Measurements from ENCODE around the gene MTMR12. TPM values are rescaled to one million over a fixed set of nuclear protein-coding genes. Genes with fewer than 3 reads are reported as not detected.

MTMR12 gene
- total and polyA plus RNA-seq, 2 of the 4 experiments (the other 2 are of a cell fraction), result 11.1 to 21.3 TPM

GRCh38 chr5:32323741-32324140, 11.0 kb upstream of the MTMR12 start:
- Histone ChIP-seq H3K27ac (ENCODE audit: insufficient read depth, low read length) (no peak overlapping the region), H2AFZ (replicated peaks; ENCODE audit: low read length, poor library complexity) (no peak overlapping the region), H3K4me1 (ENCODE audit: control insufficient read depth, insufficient read depth, low read length) (peaks cover 5% of the 10 kb centered on the region; the same call in 1 of the 2 replicates), H3K23ac (ENCODE audit: low read depth, low read length) (no peak overlapping the region), H2BK20ac (ENCODE audit: low read depth, low read length) (no peak overlapping the region), H3K79me1 (ENCODE audit: low read depth in 1 of 2, low read length in 2 of 2) (no peaks in the 10 kb centered on the region), H3K9me1 (ENCODE audit: insufficient read depth, low read length) (no peaks in the 10 kb centered on the region), H2AK5ac (ENCODE audit: low read depth, low read length) (no peak overlapping the region), H3K4me3 (ENCODE audit: insufficient read depth, low read depth, low read length) (no peak overlapping the region), H2BK5ac (ENCODE audit: low read depth, low read length, poor library complexity, severe bottlenecking) (no peak overlapping the region), H3K18ac (ENCODE audit: low read depth, low read length) (no peak overlapping the region), H2AK9ac (replicated peaks; ENCODE audit: low read depth, low read length, poor library complexity) (no peak overlapping the region), H3K27me3 (ENCODE audit: control insufficient read depth, insufficient read depth, low read length) (no peaks in the 10 kb centered on the region), H4K20me1 (ENCODE audit: insufficient read depth, low read length) (no peaks in the 10 kb centered on the region), H3K9me3 (ENCODE audit: control insufficient read depth, insufficient read depth, low read length) (peaks cover 10% of the 10 kb centered on the region), H3K14ac (replicated peaks; ENCODE audit: low read depth, low read length) (no peak overlapping the region), H4K8ac (ENCODE audit: low read depth in 2 of 2, low read length in 2 of 2) (no peak overlapping the region), H3K4ac (ENCODE audit: low read depth, low read length) (no peak overlapping the region), H2BK120ac (ENCODE audit: low read depth, low read length) (no peak overlapping the region), H3K4me2 (ENCODE audit: low read depth, low read length) (no peak overlapping the region), H4K91ac (ENCODE audit: insufficient read depth, low read depth, low read length) (no peak overlapping the region), H3K36me3 (ENCODE audit: control insufficient read depth, insufficient read depth, low read length) (no peaks in the 10 kb centered on the region), H2BK15ac (ENCODE audit: low read depth, low read length) (no peak overlapping the region), H4K5ac (ENCODE audit: low read depth, low read length) (no peak overlapping the region), H3K9ac (ENCODE audit: low read depth, low read length) (no peak overlapping the region), H3K56ac (ENCODE audit: extremely low read depth, insufficient read depth, low read length) (no peak overlapping the region)
- DNase-seq (no peak), ATAC-seq (ENCODE audit: low read depth) (no peak)
- ChIA-PET CTCF (interaction anchor here (1.0 kb wide), 1 partner anchor 91 kb away, joined by 3 read pairs; no protein-coding TSS in a partner anchor), POLR2A (ENCODE audit: unreplicated experiment) (no interaction called here)
- in situ Hi-C loops (cut with MboI; ENCODE audit: low sequenced_read_pairs), result no loop called here
- WGBS, 2 experiments (ENCODE audit: extremely low coverage in 2 of 2, insufficient read length in 1 of 2), result no CpG with 5 or more reads among the region's 8 CpGs
- TF ChIP-seq POLR2A (IDR thresholded peaks at IDR 0.05; ENCODE audit: low read depth, low read length) (no peak), NFE2L2 (IDR thresholded peaks at IDR 0.05; ENCODE audit: low read depth, low read length) (no peak), FOS (IDR thresholded peaks at IDR 0.05; ENCODE audit: low read depth, low read length) (no peak), RAD21 (IDR thresholded peaks at IDR 0.05; ENCODE audit: low read length) (no peak)
- dilution Hi-C loops (cut with HindIII; ENCODE audit: low sequenced_read_pairs, unreplicated experiment), result no loop called here
- no TSS peak for BruUV-seq (replicated peaks)
- intact Hi-C loops (cut with micrococcal nuclease), result no loop called here

All from IMR-90 (cell line).